ENCODE data around the gene TSPAN7.

Gene TSPAN7

DNA sequence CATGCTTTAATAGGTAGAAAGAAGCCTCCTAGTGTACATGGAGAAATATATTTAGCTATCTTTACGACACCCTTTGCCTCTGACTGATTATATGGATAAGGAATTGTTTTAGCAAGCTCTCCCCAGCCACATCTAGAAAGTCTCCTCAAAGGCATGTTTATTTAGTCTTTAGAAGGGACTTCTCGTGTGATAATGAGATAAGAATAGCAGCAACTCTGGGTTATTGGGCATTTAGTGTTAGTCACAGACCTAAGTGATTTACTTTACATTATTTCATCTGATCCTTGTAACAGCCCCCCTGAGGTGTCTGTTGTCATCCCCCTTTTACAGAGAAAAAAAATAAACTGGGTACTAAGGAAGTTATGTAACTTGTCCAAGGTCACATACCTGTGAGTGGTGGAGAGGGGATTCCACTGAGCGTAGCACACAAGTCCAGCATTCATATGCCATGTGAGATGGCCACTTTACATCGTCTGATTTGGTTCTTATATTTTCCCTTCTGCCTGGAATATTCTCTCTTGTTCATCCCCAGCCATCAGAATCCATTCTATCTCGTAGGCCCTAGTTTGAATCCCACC lies 77.7 kb downstream of the TSPAN7 start:
- ATAC-seq: no peak
- no peak for TF ChIP-seq TOX (CRISPR knock-in tag; IDR thresholded peaks at IDR 0.05; ENCODE audit: borderline replicate concordance)

DNA sequence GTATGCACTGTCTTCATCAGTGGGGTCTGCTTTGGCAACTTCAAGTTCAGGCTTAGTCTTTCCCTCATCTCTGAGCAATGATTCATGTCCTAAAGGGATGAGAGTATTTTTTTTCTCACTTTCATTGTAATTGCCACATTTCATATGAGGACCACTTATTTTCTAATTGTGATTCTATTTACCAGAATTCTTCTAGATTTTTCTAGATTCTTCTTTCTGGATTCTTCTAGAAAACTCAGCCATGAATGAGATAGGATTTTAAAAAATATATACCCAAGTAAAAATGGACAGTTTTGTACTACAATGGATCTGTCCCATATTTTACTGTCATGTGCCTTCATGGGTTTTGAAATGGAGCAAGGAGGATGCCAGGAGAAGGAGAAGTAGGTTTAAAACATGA lies 78.4 kb downstream of the TSPAN7 start:
- ATAC-seq: no peak
- no peak for TF ChIP-seq CREB5 (CRISPR knock-in tag; IDR thresholded peaks at IDR 0.05; ENCODE audit: low read depth)
- no peak for TF ChIP-seq TSHZ2 (CRISPR knock-in tag; IDR thresholded peaks at IDR 0.05)
- TF ChIP-seq PPARA (CRISPR knock-in tag; IDR thresholded peaks at IDR 0.05; ENCODE audit: borderline replicate concordance): no peak

DNA sequence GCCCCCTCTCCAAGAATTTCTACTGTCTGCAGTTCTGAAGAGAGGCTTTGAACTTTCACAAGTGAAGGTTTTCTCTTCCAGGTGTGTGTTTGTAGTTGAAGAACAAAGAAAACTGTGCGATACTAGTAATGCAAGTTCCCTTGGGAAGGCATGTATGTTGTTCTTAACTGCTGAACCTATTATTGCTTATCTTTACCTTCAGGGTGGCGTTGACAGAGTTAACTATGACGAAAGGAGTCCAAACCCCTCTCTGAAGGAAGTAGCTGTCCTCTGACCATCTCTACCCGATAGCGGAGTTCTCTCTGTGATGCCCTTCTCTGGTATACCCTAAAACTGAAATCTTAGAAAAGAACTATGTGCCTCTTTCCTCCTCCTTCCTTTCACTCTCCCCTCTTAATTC lies 79.9 kb downstream of the TSPAN7 start:
- ATAC-seq: no peak
- TF ChIP-seq ZFP30 (CRISPR knock-in tag; IDR thresholded peaks at IDR 0.05) (no peak), TOX (CRISPR knock-in tag; IDR thresholded peaks at IDR 0.05; ENCODE audit: borderline replicate concordance) (no peak), OSR1 (CRISPR knock-in tag; IDR thresholded peaks at IDR 0.05) (no peak), ZFP3 (CRISPR knock-in tag; IDR thresholded peaks at IDR 0.05) (no peak), CSDC2 (CRISPR knock-in tag; IDR thresholded peaks at IDR 0.05) (no peak)

DNA sequence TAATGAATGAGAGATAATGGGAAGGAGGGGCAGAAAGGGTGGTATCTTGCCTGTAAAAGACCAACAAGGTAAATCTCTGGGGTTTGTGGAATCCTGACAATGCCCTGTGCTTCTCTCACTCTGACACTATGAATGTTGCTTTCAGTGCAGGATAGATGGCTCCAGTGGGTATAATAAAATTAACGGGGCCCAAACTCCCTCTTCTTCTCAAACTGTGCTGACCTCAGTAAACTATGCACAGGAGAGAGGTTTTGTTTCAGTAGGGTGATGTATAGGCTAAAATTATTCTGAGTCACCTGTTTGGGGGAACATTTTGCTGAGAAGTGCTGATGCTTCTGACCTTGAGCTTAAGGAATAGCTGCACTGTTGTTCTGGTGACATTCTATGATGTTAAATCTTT lies 82.6 kb downstream of the TSPAN7 start:
- ATAC-seq: no peak
- TF ChIP-seq ZFP3 (CRISPR knock-in tag; IDR thresholded peaks at IDR 0.05) (no peak), TSHZ2 (CRISPR knock-in tag; IDR thresholded peaks at IDR 0.05) (no peak), ZNF565 (CRISPR knock-in tag; conservative IDR thresholded peaks at IDR 0.05; ENCODE audit: low read depth) (no peak), PPARA (CRISPR knock-in tag; IDR thresholded peaks at IDR 0.05; ENCODE audit: borderline replicate concordance) (no peak), CSDC2 (CRISPR knock-in tag; IDR thresholded peaks at IDR 0.05) (no peak), PATZ1 (CRISPR knock-in tag; IDR thresholded peaks at IDR 0.05; ENCODE audit: borderline replicate concordance) (no peak), RARB (CRISPR knock-in tag; IDR thresholded peaks at IDR 0.05) (no peak), TOX (CRISPR knock-in tag; IDR thresholded peaks at IDR 0.05; ENCODE audit: borderline replicate concordance) (no peak), ZNF70 (CRISPR knock-in tag; IDR thresholded peaks at IDR 0.05) (no peak), ZNF8 (CRISPR knock-in tag; IDR thresholded peaks at IDR 0.05) (no peak), ISL1 (CRISPR knock-in tag; IDR thresholded peaks at IDR 0.05) (no peak), CREB5 (CRISPR knock-in tag; IDR thresholded peaks at IDR 0.05; ENCODE audit: low read depth) (no peak)
- TF ChIP-seq, protein P1, sequence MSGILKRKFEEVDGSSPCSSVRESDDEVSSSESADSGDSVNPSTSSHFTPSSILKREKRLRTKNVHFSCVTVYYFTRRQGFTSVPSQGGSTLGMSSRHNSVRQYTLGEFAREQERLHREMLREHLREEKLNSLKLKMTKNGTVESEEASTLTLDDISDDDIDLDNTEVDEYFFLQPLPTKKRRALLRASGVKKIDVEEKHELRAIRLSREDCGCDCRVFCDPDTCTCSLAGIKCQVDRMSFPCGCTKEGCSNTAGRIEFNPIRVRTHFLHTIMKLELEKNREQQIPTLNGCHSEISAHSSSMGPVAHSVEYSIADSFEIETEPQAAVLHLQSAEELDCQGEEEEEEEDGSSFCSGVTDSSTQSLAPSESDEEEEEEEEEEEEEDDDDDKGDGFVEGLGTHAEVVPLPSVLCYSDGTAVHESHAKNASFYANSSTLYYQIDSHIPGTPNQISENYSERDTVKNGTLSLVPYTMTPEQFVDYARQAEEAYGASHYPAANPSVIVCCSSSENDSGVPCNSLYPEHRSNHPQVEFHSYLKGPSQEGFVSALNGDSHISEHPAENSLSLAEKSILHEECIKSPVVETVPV (CRISPR knock-in tag; IDR thresholded peaks at IDR 0.05): no peak

All from SK-N-SH treated with all-trans-retinoic acid at 6 μM for 48 hours (cell line).